H1 (cell line): ENCODE data around the gene ADAMTS16. TPM values are rescaled to one million over a fixed set of nuclear protein-coding genes. Genes with fewer than 3 reads are reported as not detected.
A peak's percentile ranks its signal among the peaks of the same experiment; 100 is the strongest.

Source experiments
- CTCF ChIA-PET: fragments of 300-600 bp; sonication (Branson Sonifier 250); formaldehyde crosslinking; loops from one replicate; lab custom pipeline; 2021; ENCODE audit not compliant: partially characterized antibody; lab: Charles Lee
- POLR2A ChIA-PET: fragments of 300-600 bp; sonication (Branson Sonifier 250); formaldehyde crosslinking; loops from one replicate; lab custom pipeline; 2021; ENCODE audit warnings: inconsistent platforms; ENCODE audit not compliant: partially characterized antibody; lab: Charles Lee
- DNase-seq, 2 experiments: peaks; one replicate each; pipeline versions ENCODE4 v3.0.0 to v3.0.0-alpha.2; 2010 to 2022; ENCODE audit warnings: low spot score in 2 of 2, low read depth in 1 of 2, mixed read lengths in 1 of 2
- FAIRE-seq: peaks from 2 replicates; lab custom pipeline; 2011; peaks lifted over from hg19 to GRCh38; lab: Jason Lieb, UNC
- H2AFZ ChIP-seq: 2 replicates; pipeline ENCODE4 v1.8.1; 2012; ENCODE audit warnings: low read length, inconsistent platforms
- H2AK5ac ChIP-seq: 2 replicates; pipeline ENCODE4 v1.6.1; 2013; ENCODE audit warnings: low read depth, low read length
- H2BK120ac ChIP-seq: replicated peaks from 2 replicates; pipeline ENCODE3; 2013; ENCODE audit warnings: low read depth, low read length, inconsistent platforms
- H2BK12ac ChIP-seq: 2 replicates; pipeline ENCODE4 v1.6.1; 2013; ENCODE audit warnings: low read depth, low read length
- H2BK15ac ChIP-seq: 2 replicates; pipeline ENCODE4 v1.6.1; 2013; ENCODE audit warnings: low read length
- H2BK20ac ChIP-seq: 2 replicates; pipeline ENCODE4 v1.6.1; 2013; ENCODE audit warnings: low read length
- H2BK5ac ChIP-seq: 2 replicates; pipeline ENCODE4 v1.6.1; 2013; ENCODE audit warnings: low read depth, low read length
- H3K14ac ChIP-seq: 2 replicates; pipeline ENCODE4 v1.6.1; 2013; ENCODE audit warnings: inconsistent platforms; ENCODE audit not compliant: insufficient read length
- H3K18ac ChIP-seq: 2 replicates; pipeline ENCODE4 v1.6.1; 2013; ENCODE audit warnings: low read length; ENCODE audit errors: extremely low read depth
- H3K23ac ChIP-seq: 2 replicates; pipeline ENCODE4 v1.6.1; 2013; ENCODE audit warnings: inconsistent platforms; ENCODE audit not compliant: insufficient read length
- H3K23me2 ChIP-seq: 2 replicates; pipeline ENCODE4 v1.6.1; 2013; ENCODE audit warnings: low read depth, low read length
- H3K27ac ChIP-seq: 2 replicates; pipeline ENCODE4 v1.6.1; 2011; ENCODE audit warnings: low read depth, low read length, inconsistent platforms
- H3K27me3 ChIP-seq, 4 experiments: replicated peaks in 1 of 4; 1 replicate in 1 of 4; 2 replicates in 3 of 4; pipeline versions ENCODE4 v1.6.1 to v1.8.1; 2011 to 2013; ENCODE audit warnings: low read length in 3 of 4, mild to moderate bottlenecking in 3 of 4, inconsistent platforms in 2 of 4, mixed read lengths in 2 of 4, moderate library complexity in 1 of 4; ENCODE audit not compliant: control insufficient read depth in 3 of 4, insufficient read depth in 3 of 4; ENCODE audit errors: extremely low read depth in 1 of 4
- H3K36me3 ChIP-seq, 4 experiments: 2 replicates each; pipeline versions ENCODE4 v1.6.1 to v1.8.1; 2011 to 2013; ENCODE audit warnings: mild to moderate bottlenecking in 4 of 4, low read length in 3 of 4, moderate library complexity in 2 of 4, control low read depth in 1 of 4, inconsistent platforms in 1 of 4; ENCODE audit not compliant: insufficient read depth in 4 of 4, control insufficient read depth in 2 of 4
- H3K4ac ChIP-seq: replicated peaks from 2 replicates; pipeline ENCODE3; 2013; ENCODE audit warnings: low read length, low read depth, mixed read lengths, inconsistent platforms; ENCODE audit not compliant: insufficient read length
- H3K4me1 ChIP-seq, 4 experiments: replicated peaks in 1 of 4; 1 replicate in 1 of 4; 2 replicates in 3 of 4; pipeline versions ENCODE4 v1.6.1 to v1.8.1; 2011 to 2013; ENCODE audit warnings: low read length in 3 of 4, inconsistent platforms in 2 of 4, mixed read lengths in 1 of 4; ENCODE audit not compliant: insufficient read depth in 4 of 4, control insufficient read depth in 3 of 4
- H3K4me2 ChIP-seq, 2 experiments: 2 replicates each; pipeline versions ENCODE4 v1.6.1 to v1.8.1; 2011 to 2013; ENCODE audit warnings: low read depth in 2 of 2, low read length in 2 of 2, control low read depth in 1 of 2, inconsistent platforms in 1 of 2, mild to moderate bottlenecking in 1 of 2; ENCODE audit not compliant: insufficient read depth in 1 of 2
- H3K4me3 ChIP-seq, 4 experiments: fragments of 200-600, 300-600 bp in 1 of 4; sonication (generic), shearing (Covaris generic), sonication (Bioruptor Twin) in 1 of 4; 2 replicates each; pipeline versions ENCODE4 v1.5.1 to v1.8.1; 2011 to 2016; ENCODE audit warnings: low read length in 4 of 4, low read depth in 3 of 4, control low read depth in 2 of 4, inconsistent platforms in 2 of 4, mild to moderate bottlenecking in 2 of 4, mixed read lengths in 1 of 4, moderate library complexity in 1 of 4; ENCODE audit not compliant: insufficient read depth in 2 of 4; ENCODE audit errors: extremely low read depth in 1 of 4
- H3K56ac ChIP-seq: replicated peaks from 2 replicates; pipeline ENCODE3; 2013; ENCODE audit warnings: low read depth, mild to moderate bottlenecking, mixed read lengths, low read length, inconsistent platforms; ENCODE audit not compliant: insufficient read length
- H3K79me1 ChIP-seq: 2 replicates; pipeline ENCODE4 v1.6.1; 2013; ENCODE audit warnings: low read depth, low read length, control low read depth
- H3K79me2 ChIP-seq, 2 experiments: 2 replicates each; pipeline versions ENCODE4 v1.6.1 to v1.8.1; 2012 to 2013; ENCODE audit warnings: low read length in 2 of 2, mild to moderate bottlenecking in 2 of 2, inconsistent platforms in 1 of 2; ENCODE audit not compliant: insufficient read depth in 2 of 2, control insufficient read depth in 1 of 2
- H3K9ac ChIP-seq, 4 experiments: replicated peaks in 1 of 4; 1 replicate in 1 of 4; 2 replicates in 3 of 4; pipeline versions ENCODE4 v1.6.1 to v1.8.1; 2011 to 2013; ENCODE audit warnings: low read depth in 3 of 4, low read length in 3 of 4, control low read depth in 2 of 4, mild to moderate bottlenecking in 2 of 4, moderate library complexity in 2 of 4, inconsistent platforms in 1 of 4; ENCODE audit errors: extremely low read depth in 1 of 4
- H3K9me3 ChIP-seq, 2 experiments: 2 replicates each; pipeline versions ENCODE4 v1.6.1 to v1.8.1; 2012 to 2013; ENCODE audit warnings: mild to moderate bottlenecking in 2 of 2, moderate library complexity in 2 of 2, control low read depth in 1 of 2, inconsistent platforms in 1 of 2, low read depth in 1 of 2, low read length in 1 of 2, mixed read lengths in 1 of 2; ENCODE audit not compliant: insufficient read depth in 2 of 2
- H4K20me1 ChIP-seq, 2 experiments: replicated peaks in 1 of 2; 2 replicates each; pipeline versions ENCODE3 to v1.8.1; 2011 to 2013; ENCODE audit warnings: inconsistent platforms in 2 of 2, low read length in 2 of 2, mild to moderate bottlenecking in 1 of 2; ENCODE audit not compliant: insufficient read depth in 2 of 2, control insufficient read depth in 1 of 2
- H4K5ac ChIP-seq: 2 replicates; pipeline ENCODE4 v1.6.1; 2013; ENCODE audit warnings: low read length, low read depth, mixed read lengths, inconsistent platforms; ENCODE audit not compliant: insufficient read length
- H4K8ac ChIP-seq: 2 replicates; pipeline ENCODE4 v1.8.0; 2013; ENCODE audit warnings: mild to moderate bottlenecking, moderate library complexity, low read length, inconsistent platforms; ENCODE audit not compliant: insufficient read depth; ENCODE audit errors: extremely low read depth
- H4K91ac ChIP-seq: replicated peaks from 2 replicates; pipeline ENCODE3; 2013; ENCODE audit warnings: low read length, mixed read lengths, inconsistent platforms; ENCODE audit not compliant: insufficient read length
- EZH2 ChIP-seq: fragments of 200-600 bp; sonication (generic); IDR thresholded peaks from 2 replicates; pipeline ENCODE4 v1.7.1; 2012; ENCODE audit warnings: low read depth, mild to moderate bottlenecking, moderate library complexity, low read length, inconsistent platforms; ENCODE audit not compliant: severe bottlenecking
- TAF1 ChIP-seq: IDR thresholded peaks from 2 replicates; pipeline ENCODE4 v1.6.1; 2011; ENCODE audit warnings: mild to moderate bottlenecking, low read depth, low read length
- TAF7 ChIP-seq: optimal IDR thresholded peaks from 2 replicates; pipeline ENCODE3; 2011; ENCODE audit warnings: low read depth, mild to moderate bottlenecking, inconsistent platforms, low read length, moderate library complexity, borderline replicate concordance
- WGBS, 2 experiments: shearing (Covaris generic) in 1 of 2; methylation state at CpG; one replicate each; pipeline versions ENCODE4 v1.1.6 to v1.1.7; 2013 to 2015; ENCODE audit warnings: low lambda C conversion rate in 2 of 2, mixed read lengths in 2 of 2, inconsistent platforms in 1 of 2, low coverage in 1 of 2, missing lambda C conversion rate in 1 of 2; ENCODE audit not compliant: insufficient replicate concordance in 2 of 2, insufficient coverage in 1 of 2, insufficient read length in 1 of 2; ENCODE audit errors: extremely low coverage in 1 of 2, missing lambda C conversion rate in 1 of 2; 5-methylcytosine and 5-hydroxymethylcytosine counted together
- polyA plus RNA-seq, 7 experiments: library from polyadenylated mRNA; depleted of rRNA in 3 of 7; stranded (reverse) in 5 of 7; unstranded in 2 of 7; fragments of >200 nt in 5 of 7; fragments of 200-250 nt in 2 of 7; gene quantifications; 1 replicate in 5 of 7; 2 replicates in 1 of 7; 4 replicates in 1 of 7; pipeline versions ENCODE4 v1.2.1 to v1.2.3, GENCODE V29; 2011 to 2013; ENCODE audit warnings: missing spikeins in 2 of 7, mixed read lengths in 2 of 7
- total RNA-seq: library from RNA; stranded (reverse); fragmentation: NEBNext Ultra II Directional; extraction: Animal tissue kit (Norgen Biotek cat#: 25700); gene quantifications from 2 replicates; pipeline ENCODE4 v1.2.1, GENCODE V29; 2021

ADAMTS16 gene
- total and polyA plus RNA-seq, 2 of the 8 experiments (the other 6 are each of a cell fraction or from before 2014, with no cell fraction given): 3.7 to 16.0 TPM

DNA sequence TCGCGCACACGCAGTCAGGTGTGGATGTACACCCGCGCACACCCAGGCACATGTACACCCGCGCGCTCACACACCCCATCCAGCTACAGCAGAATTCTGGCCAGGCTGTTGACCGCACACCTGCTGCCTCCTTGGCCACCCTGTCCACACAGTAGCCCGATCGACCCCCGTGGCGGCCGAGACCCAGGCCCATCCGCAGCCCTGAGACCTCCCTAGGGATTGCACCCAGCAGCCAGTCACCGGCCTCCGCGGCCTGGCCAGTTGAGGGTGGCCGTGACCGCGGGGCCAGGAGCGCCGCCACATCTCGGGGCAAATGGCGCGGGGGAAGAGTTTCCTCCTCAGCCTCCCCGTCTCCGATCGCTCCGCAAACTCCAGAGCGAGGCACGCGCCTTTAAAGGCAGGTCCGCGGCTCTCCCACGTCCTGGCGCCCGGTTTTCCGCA lies 774 bp upstream of the ADAMTS16 start:
- H2BK12ac ChIP-seq: peak overlapping the region; percentile 94
- peak overlapping the region; percentile 60 to 70 (median 67); a peak in 5 of 7 replicates for H3K9ac ChIP-seq
- CTCF ChIA-PET: interaction anchor here (1.4 to 3.2 kb wide), 4 partner anchors 125 to 280 kb away, joined by 3 to 18 read pairs (median 9); no protein-coding TSS in a partner anchor

More for the DNA sequence above, 774 bp upstream of the ADAMTS16 start:
- H3K23me2 ChIP-seq: peaks cover 16% of the 10 kb centered on the region; the same call in 1 of the 2 replicates
- H2BK15ac ChIP-seq: no peak overlapping the region; the same call in 1 of the 2 replicates
- POLR2A ChIA-PET: interaction anchor here (0.9 to 2.3 kb wide), 7 partner anchors 28 to 282 kb away, joined by 3 to 11 read pairs (median 5); no protein-coding TSS in a partner anchor
- TF ChIP-seq TAF1 (peak; percentile 54; the same call in 1 of the 2 replicates), TAF7 (no peak), EZH2 (peak; percentile 30)
- H4K20me1 ChIP-seq: peaks cover 0 to 3% of the 10 kb centered on the region in 2 experiments
- H3K23ac ChIP-seq: no peak overlapping the region
- H3K14ac ChIP-seq: no peak overlapping the region
- H4K91ac ChIP-seq: peak overlapping the region; percentile 97
- peak overlapping the region; percentile 33; the same call in 1 of the 2 replicates for H2AK5ac ChIP-seq
- peaks cover 0 to 20% (median 8%) of the 10 kb centered on the region in 4 experiments; a peak in 5 of 7 replicates for H3K27me3 ChIP-seq
- H3K4ac ChIP-seq: peak overlapping the region; percentile 96
- peaks cover 2% of the 10 kb centered on the region for H3K79me1 ChIP-seq
- H4K8ac ChIP-seq: peak overlapping the region; percentile 91
- no peaks in the 10 kb centered on the region; a peak in 1 of 8 replicates for H3K36me3 ChIP-seq
- H3K18ac ChIP-seq: peak overlapping the region; percentile 97
- peaks cover 0 to 3% of the 10 kb centered on the region in 2 experiments; a peak in 1 of 4 replicates for H3K79me2 ChIP-seq
- H2AFZ ChIP-seq: no peak overlapping the region; the same call in 1 of the 2 replicates
- peak overlapping the region; percentile 63 to 92 (median 78) for H3K4me3 ChIP-seq
- no peaks in the 10 kb centered on the region; a peak in 1 of 4 replicates for H3K9me3 ChIP-seq
- H3K4me1 ChIP-seq: peaks cover 3 to 13% (median 6%) of the 10 kb centered on the region in 4 experiments; a peak in 6 of 7 replicates
- no peak overlapping the region for H4K5ac ChIP-seq
- no peak for FAIRE-seq
- H2BK5ac ChIP-seq: 0 out of 2 replicates have a peak overlapping the region, but pooled peaks have one; percentile 60
- H2BK120ac ChIP-seq: peak overlapping the region; percentile 33
- H3K4me2 ChIP-seq: peak overlapping the region; percentile 65 to 94
- DNase-seq: no peak
- H3K27ac ChIP-seq: no peak overlapping the region
- H2BK20ac ChIP-seq: no peak overlapping the region
- H3K56ac ChIP-seq: peak overlapping the region; percentile 69
- 17% methylated on average over 39 of the region's 39 CpGs; no CpG with 5 or more reads in 1 of the 2 experiments for WGBS, 2 experiments
